GM18511 (cell line): ENCODE data around the gene TUBGCP2.
"Not testable (repeated sequence)": the region's sequence is repeated elsewhere in the genome, so short reads cannot be mapped to it uniquely, and the experiment has no call there.

Experiments
- ATAC-seq: cut with Tn5 transposase; IDR thresholded peaks from one replicate; pipeline ENCODE4 v1.9.1; 2021; ENCODE audit warnings: mild to moderate bottlenecking, moderate library complexity; ENCODE audit not compliant: unreplicated experiment

Gene TUBGCP2

DNA sequence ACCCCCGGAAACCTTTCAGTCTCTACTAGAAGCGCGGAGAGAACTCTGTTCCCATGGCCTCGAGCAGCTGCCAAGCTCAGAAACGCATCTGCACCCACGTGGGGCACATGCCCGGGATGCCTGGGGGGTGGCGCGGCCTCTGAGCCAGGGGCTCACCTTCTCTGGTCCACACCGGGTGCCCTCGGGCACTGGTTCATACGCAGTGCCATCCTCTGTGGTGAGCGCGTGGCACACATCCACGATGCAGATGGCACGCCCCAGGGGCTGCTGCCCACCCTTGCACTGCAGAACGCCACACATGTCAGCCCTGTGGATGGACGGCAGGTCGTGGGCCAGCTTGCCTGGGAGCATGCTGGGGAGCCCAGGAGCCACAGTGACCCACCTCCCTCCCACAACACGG lies 38.5 kb downstream of the TUBGCP2 start:
- no peak for ATAC-seq

DNA sequence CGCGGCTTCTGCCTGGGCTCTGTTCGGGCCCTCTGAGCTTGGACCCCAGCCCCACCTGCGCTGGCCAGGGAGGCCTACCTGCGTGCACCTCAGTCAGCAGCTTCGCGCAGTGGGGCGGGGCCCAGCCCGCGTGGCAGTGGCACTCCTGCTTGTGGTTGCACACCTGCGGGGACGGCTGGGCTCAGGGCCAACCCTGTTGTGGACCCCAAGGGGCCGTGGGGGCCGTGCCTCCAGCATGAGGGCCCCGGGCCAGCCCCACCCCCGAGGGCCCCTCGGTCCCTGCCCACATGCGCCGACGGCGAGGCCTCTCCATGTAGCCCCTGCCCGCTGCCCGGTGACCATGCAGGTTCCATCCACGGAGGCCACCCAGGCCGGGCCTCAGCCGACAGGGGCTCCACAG lies 39.3 kb downstream of the TUBGCP2 start:
- no peak for ATAC-seq

DNA sequence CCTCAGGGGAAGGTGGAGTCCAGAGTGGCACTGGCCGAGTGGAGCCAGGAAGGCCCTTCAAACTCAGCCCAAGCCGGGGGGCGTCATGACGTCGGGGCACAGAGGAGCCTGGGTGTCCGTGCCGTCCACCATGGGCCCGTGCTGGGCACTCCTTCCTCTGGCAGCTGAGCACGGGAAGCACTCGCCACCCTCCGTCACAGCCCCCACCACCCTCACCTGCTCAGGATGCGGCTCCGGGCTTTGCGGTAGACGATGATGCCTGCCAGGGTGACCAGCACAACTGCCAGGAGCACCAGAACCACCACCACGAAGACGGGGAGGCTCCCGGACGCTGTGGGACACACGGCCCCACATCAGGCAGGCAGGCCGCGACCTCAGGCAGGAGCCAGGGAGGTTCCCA lies 40.1 kb downstream of the TUBGCP2 start:
- no peak for ATAC-seq

DNA sequence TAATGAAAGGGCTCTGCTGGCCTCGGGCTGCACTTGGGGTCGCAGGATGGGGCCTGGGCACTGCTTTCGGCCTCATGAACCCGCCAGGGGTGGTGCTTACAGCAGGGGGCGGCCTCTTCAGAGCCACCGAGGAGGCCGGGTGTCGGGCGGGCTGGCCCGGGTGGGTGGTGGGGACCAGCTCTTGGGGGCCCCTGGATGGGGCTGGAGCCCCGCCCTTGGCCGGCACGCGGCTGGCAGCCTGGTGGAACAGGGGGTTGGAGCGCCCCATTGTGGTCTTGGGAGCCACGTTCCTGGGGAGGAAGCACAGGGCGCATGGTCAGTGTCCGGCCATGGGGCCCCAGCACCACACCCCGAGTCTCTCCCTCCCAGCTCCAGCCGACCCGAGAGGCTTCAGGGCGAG lies 40.8 kb downstream of the TUBGCP2 start:
- ATAC-seq, result no peak

DNA sequence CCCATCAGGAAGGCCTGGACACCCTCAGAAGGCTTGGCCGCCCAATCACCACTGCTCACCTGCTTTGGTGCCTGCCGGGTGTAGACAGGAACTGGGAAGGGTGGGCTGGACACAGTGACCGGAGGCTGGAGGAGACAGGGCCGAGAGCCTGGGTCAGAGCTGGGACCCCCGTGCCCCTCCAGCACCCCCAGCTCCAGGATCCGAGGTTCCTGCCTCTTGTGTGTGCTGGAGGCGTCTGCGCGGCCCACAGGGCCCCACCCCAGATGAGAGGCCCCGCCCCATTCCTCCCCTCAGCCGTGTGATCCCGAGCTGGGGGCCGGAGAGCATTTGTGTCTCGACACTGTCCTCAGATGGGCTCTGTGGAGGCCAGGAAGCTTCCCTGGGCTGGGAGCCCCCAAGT lies 41.4 kb downstream of the TUBGCP2 start:
- ATAC-seq, result no peak

DNA sequence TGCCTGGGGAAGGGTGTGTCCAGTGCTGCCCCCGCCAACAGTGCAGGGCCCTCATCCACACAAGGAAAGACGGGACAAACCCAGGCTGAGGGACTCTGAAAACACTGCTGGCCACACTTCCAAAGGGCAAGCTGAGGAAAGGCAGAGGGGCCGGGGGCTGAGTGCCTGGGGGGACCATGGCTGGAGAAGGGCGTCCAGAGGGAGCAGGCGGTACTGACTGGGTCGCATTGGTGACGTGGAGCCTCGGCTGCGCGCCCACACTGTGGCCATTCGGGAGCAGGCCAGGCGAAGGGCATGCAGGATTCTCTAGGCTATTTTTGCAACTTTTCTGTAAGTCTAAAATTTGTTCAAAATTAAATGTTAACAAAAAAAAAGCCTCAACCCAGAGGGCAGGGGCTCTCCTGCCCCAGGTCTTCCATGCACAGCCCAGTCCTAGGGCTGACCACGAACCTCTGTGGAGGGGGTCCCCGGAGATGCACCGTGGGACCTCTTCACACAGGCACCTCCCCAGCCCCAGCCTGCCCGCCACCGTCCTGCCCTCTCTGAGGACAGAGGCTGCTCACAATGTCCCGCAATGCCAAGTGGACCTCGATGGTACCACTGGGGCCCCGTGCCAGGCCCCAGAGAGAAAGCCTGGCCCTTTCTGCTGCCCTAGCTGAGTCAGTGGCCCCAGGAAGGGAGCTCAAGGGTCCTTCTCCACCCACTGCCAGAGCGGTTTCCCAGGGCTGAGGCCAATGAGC lies 42.4 kb downstream of the TUBGCP2 start:
- ATAC-seq, result no peak

DNA sequence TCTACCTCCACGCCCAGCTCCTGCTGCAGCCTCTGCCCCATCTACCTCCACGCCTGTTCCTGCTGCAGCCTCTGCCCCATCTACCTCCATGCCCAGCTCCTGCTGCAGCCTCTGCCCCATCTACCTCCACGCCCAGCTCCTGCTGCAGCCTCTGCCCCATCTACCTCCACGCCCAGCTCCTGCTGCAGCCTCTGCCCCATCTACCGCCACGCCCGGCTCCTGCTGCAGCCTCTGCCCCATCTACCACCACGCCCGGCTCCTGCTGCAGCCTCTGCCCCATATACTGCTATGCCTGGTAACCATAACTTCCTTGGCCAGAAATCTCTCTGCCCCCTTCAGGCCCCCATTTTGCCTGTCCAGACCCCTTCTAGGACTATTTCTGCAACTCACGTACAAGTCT lies 43.6 kb downstream of the TUBGCP2 start:
- ATAC-seq, result not testable (repeated sequence)

DNA sequence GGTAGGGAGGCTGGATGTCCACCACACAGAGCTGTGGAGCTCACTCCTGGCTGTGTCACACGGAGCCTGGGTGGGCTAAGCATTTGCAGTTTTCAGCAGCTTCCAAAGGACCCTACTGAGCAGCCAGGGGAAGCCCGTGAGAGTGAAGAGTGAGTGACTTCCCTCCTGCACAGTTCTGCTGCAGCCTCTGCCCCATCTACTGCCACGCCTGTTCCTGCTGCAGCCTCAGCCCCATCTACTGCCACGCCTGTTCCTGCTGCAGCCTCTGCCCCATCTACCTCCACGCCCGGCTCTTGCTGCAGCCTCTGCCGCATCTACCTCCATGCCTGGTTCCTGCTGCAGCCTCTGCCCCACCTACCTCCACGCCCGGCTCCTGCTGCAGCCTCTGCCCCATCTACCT lies 44.2 kb downstream of the TUBGCP2 start:
- ATAC-seq, result no peak

DNA sequence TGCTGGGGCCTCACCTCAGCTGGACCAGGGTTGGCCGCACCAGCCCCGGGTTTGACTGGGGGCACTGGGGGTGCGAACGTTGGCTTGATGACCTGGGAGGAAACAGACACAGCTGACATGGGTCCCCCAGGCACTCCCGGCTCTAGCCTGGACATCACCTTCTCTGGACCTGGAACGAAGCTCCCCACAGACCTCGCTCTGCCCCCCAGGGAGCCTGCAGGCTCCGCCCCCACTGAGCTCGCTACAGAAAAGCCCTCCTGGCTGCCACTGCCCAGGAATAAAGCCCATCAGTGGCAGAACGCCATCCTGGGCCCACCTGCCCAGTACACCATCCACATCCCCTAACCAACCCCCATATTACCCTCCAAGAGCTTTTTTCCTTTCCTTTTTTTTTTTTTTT lies 45.0 kb downstream of the TUBGCP2 start:
- no peak for ATAC-seq

DNA sequence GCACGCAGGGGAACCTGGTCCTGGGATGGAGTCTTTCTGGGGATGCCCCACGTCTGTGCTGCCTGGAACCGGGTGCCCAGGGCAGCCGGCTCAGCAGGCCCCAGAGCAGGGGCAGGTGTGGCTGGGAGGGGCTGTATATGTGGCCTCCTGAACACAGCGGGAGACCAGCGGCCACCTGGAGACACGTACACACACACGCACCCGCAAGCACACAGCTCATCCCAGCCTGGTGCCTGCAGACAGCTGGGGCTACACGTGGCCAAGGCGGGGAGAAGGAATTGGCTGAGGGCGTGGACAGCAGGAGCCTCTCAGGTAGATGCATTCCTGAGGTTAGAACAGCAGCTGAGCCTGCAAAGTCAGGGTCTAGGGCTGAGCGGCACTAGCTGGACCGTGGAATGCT lies 46.0 kb downstream of the TUBGCP2 start:
- ATAC-seq, result no peak

DNA sequence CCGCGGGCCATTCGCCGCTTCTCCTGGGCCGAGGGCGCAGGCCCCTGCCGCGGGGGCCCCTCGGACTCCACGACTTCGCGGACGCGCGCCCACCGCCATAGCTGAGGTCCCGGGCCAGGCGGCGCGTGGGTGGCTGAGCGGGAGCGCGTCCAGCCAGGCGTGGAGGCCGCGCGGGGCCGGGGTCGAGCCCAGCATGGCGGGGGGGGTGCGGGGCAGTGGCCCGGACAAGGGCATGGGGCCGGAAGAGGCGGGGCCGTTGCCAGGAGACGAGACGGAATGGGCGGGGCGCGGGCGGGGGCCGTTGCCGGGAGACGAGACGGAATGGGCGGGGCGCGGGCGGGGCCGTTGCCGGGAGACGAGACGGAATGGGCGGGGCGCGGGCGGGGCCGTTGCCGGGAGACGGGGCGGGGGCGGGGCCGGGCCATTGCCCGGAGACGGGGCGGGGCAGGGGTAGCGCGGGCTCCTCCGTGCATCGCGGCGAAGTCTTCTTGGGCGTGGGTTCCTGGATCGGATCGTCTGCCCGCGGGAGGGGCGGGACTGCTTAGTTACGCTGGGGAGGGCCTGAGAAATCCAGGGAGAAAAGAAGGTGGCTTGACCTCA lies 46.8 kb downstream of the TUBGCP2 start:
- peak; percentile 52 for ATAC-seq

DNA sequence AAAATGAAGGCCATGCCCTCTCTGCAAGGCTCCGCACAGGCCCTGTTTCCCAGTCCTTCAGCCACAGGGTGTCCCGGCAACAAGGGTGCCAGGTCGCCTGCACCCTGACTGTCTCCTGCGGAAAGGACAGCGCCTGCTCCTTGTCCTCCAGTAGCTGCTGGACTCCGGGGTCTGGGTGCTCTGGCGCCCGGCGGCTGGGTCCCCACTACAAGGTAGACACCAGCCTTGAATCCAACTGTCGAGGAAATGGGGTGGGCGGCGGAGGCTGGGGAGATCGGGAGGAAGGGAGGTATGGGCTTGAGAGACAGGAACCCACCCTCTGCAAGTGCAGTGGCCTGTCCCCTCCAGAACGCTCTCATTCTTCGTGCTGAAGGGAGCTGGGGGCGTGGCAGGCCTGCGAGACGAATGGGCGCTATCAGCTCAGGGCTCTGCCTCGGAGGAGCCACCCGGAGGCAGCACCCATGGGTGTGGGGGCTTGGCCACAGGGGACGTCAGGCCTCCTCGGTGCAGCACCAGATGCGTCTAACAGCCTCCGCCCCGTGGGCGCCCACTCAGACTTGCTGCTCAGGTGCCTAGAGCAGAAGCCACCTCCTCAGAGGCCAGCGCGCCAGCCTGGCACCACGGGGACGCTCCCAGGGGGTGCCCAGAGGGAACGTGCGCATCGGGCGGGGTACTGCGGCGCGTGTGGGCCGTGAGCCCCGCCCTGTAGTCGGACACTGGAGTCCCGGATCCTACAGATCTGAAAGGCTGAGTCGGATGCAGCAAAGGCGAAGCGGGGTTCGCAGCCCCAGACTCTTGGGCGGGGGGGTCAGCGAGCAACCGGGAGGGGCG lies 47.6 kb downstream of the TUBGCP2 start:
- ATAC-seq, result peak; percentile 55

DNA sequence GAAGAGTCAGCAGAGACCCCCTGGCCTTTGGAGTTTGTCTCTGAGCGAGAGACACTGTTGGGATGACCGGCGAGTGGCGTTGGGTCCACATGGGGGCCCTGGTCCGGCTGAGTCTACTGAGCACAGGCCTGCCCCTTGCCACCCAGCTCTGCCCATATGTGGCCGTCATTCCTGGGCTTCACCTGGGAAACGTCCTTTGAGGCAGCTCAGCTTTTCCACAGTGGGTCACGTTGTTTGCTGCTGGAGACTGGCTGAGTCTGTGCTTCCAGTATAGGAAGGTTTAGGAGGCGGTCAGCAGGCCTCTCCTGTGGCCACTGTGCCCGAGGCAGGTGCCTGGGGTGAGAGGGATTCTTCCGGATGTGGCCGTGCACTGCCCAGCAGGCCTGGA lies 49.1 kb downstream of the TUBGCP2 start:
- no peak for ATAC-seq

DNA sequence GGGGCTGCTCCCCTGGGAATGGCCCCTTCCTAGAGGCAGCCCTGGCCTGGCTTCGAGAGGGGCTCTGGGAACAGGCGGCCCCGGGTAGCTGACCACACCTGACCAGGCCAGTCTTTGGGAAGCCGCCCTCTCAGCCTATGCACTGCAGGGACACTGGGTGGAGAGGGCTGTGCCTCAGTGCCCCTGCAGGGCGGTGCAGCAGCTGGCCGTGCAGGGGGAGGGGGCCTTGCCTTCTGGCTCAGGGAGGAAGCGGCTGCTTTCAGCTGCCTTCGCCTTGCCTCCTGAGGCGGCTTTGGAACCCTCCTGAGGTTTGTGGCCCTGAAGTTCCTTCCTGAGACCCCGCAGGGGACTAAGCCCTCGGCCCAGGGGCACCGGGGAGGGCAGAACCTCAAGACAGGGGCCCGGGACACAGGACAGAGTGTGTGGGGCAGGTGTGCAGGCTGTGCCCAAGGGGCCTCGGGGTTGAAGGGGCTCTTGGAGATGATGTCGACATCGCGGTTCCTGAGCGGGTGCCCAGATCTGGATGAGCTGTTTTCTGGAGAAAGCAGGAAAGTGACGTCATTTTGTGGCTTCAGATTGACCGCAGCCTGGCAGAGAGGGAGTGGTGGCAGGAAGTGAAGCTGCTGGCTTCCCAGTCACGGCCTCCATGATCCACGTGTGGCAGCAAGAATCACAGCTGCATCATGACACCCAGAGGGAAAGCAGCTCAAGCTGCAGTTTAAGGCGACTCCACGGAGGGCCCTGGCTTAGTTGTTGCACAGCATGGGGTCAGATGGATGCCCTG lies 49.7 kb downstream of the TUBGCP2 start:
- no peak for ATAC-seq

DNA sequence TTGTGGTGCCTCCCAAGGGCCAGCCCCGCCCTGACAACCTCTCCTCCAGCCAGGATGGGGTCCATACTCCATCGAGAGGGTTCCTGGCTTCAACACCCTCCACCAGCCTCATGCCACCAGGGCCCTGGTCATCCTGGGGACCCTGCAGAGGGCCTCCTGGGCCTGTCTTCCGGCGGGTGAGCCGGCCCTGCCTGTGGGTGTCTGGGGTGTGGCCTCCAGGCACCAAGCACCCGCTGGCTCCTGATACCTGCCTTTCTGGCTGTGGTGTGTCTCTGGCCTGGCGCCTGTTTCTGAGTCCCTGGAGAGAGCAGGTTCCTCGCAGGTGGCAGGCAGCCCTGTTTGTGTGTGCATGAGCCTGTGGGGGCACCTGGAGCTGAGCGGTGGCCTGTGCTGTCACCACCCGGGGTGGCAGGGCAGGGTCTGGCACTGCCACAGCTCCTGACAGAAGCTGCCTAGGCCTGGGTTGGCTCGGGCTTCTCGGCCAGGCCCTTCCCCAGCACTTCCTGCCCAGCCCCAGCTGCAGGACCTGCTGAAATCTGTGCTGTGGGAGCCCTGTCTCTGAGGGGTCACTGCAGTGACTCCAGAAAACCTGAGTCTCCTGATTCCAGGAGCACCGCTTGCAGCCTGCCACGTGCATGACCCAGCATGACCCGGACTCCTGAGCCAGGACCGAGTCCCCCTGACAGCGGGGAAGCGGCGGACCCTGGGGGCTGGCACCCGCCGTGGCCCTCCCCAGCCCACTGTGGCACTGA lies 50.4 kb downstream of the TUBGCP2 start:
- no peak for ATAC-seq

DNA sequence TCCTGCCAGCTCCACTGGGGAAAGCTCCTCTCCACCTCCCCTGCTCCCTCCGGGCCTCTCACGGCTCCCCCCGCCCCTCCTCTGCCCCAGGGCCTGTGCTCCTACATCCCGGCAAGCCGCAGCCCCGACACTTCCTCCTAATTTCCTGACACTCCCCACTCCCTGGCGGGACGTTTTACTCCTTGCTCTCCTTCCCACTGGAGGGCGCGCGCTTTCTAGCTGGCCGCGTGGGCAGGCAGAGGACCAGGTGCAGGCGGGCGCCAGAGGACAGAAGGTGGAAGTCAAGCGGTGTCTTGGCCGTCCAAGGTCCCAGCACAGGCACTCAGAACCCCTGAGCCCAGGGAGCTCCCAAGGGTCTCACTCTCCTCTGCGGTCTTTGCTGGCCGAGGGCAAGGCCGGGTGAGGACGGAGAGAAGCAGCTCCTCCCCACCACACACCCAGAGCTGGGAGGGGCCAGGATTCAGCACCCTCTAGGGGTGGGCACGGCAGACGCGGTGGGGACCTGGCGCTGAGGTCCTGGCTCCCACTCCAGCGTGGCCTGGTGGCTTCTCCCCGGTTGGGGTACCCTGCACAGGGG lies 51.1 kb downstream of the TUBGCP2 start:
- ATAC-seq, result no peak

DNA sequence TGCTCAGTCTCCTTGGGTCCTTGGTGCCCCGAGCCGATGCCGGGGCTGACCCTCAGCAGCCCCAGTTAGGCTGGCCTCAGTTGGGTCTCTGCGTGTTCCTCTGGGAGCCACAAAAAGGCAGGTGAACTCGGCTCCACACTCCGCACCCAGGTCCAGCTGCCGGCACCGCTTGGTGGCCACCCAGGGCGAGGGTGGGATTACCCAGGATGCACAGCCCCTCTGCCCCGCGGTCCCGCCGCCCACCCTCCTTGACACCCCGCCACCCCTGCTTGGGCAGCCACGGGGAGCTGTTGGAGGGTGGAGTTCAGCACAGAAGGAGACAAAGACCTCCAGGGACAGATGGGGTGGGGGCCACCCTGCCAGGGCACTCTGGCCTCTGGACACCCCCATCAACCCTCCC lies 53.3 kb downstream of the TUBGCP2 start:
- no peak for ATAC-seq

DNA sequence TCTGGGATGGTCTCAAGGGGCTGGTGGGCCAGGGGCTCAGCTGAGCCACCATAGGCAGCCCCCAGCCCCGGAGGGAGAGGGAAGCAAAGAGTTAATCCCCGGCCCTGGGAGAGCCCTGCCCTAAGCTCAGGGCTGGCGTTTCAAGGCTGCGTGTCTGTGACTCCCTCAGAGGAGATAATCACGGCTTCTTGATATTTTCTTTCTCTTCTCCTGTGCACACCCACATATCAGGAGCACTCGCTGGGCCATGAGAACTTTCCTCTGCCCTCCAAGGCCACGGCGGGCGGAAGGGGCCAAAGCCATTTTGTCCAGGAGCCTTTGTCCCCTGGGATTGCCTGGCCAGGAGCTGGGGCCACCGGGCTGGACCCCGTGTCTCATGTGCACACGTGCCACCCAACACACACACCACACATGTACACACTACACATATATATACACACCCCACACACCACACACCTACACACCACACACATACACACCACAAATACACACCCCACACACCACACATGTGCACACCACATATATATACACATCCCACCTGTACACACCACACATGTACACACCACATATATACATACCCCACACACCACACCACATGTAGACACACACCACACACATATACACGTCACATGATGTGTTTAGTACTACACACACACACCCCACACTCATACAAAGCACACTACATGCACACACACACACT lies 54.1 kb downstream of the TUBGCP2 start:
- no peak for ATAC-seq

DNA sequence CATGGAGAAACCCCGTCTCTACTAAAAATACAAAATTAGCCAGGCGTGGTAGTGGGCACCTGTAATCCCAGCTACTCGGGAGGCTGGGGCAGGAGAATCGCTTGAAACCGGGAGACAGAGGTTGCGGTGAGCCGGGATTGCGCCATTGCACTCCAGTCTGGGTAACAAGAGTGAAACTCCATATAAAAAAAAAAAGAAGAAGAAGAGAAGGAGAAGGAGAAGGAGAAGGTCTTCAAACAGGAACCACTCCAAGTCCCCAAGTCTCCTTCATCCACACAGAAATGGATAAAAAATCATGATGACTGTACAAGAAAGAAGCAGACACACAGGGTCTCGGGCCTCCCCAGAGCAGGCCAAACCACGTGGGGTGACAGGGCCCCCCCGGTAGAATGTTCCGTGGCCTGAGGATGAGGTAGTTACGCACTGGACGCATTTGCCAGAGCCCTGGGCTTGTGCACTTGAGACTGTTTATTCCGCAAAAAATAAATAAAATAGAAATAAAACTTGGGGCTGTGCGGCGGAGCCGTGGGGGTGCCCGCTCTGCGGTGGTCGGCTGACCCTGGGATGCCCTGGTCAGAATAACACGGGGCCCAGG lies 55.2 kb downstream of the TUBGCP2 start:
- ATAC-seq, result no peak
